HCT116 (cell line): ENCODE results near the gene ARHGEF12. TPM values are rescaled to one million over a fixed set of nuclear protein-coding genes. Genes with fewer than 3 reads are reported as not detected.

Experiments
- ATAC-seq: fragments of 200-7000 bp; cut with Tn5 transposase; 2 replicates; pipeline ENCODE4 v1.9.1; 2020; ENCODE audit warnings: mild to moderate bottlenecking, moderate library complexity
- BruUV-seq: library from RNA; stranded (reverse); fragments of 400-500 nt; replicated peaks from 2 replicates; lab custom pipeline; 2021; lab: Mats Ljungman, UMichigan
- CTCF ChIA-PET: fragments of 300-600 bp; sonication (Branson Sonifier 250); formaldehyde crosslinking; loops from one replicate; lab custom pipeline; 2021; ENCODE audit warnings: antibody characterized with exemption; lab: Charles Lee
- POLR2A ChIA-PET: fragments of 300-600, 350-600 bp; sonication (Branson Sonifier 250); formaldehyde crosslinking; loops from one replicate; lab custom pipeline; 2021; ENCODE audit warnings: antibody characterized with exemption; lab: Charles Lee
- RAD21 ChIA-PET, 2 experiments: fragments of 300-600 bp; sonication (Branson Sonifier 250); formaldehyde crosslinking; loops; one replicate each; lab custom pipeline; 2023; ENCODE audit warnings: low total read pairs in 2 of 2; ENCODE audit not compliant: uncharacterized antibody in 2 of 2, unreplicated experiment in 2 of 2, low non-redundant PET in 1 of 2; lab: Charles Lee
- DNase-seq: peaks from one replicate; pipeline ENCODE4 v3.0.0-alpha.2; 2010; ENCODE audit warnings: low read depth, low spot score
- H2AFZ ChIP-seq: fragments of 200-600 bp; shearing (Covaris generic), sonication (generic); 2 replicates; pipeline ENCODE4 v1.6.1; 2017; ENCODE audit warnings: low read depth, mixed run types, mixed read lengths, antibody characterized with exemption, low read length; ENCODE audit not compliant: poor library complexity, severe bottlenecking
- H3K27ac ChIP-seq: 2 replicates; pipeline ENCODE4 v1.5.1; 2012; ENCODE audit warnings: low read depth, low read length
- H3K27me3 ChIP-seq: fragments of 200-600 bp; sonication (generic); 2 replicates; pipeline ENCODE4 v1.6.1; 2016; ENCODE audit warnings: mixed run types, low read length, mixed read lengths; ENCODE audit not compliant: insufficient read depth
- H3K36me3 ChIP-seq, 2 experiments: fragments of 200-500 bp in 1 of 2; fragments of 200-600 bp in 1 of 2; sonication (Bioruptor generic) in 1 of 2; sonication (generic) in 1 of 2; 2 replicates each; pipeline versions ENCODE4 v1.5.1 to v1.6.1; 2014 to 2016; ENCODE audit warnings: low read length in 2 of 2, inconsistent platforms in 1 of 2, mixed read lengths in 1 of 2, mixed run types in 1 of 2; ENCODE audit not compliant: insufficient read depth in 2 of 2, control insufficient read depth in 1 of 2
- H3K4me1 ChIP-seq, 2 experiments: fragments of 200-600 bp in 1 of 2; sonication (generic) in 1 of 2; 2 replicates each; pipeline versions ENCODE4 v1.5.1 to v1.6.1; 2012 to 2017; ENCODE audit warnings: low read length in 2 of 2, inconsistent platforms in 1 of 2, mild to moderate bottlenecking in 1 of 2, mixed read lengths in 1 of 2, mixed run types in 1 of 2, moderate library complexity in 1 of 2; ENCODE audit not compliant: insufficient read depth in 2 of 2, control insufficient read depth in 1 of 2
- H3K4me2 ChIP-seq: fragments of 200-600 bp; sonication (generic); 2 replicates; pipeline ENCODE4 v1.6.1; 2017; ENCODE audit warnings: mixed run types, low read length, mixed read lengths
- H3K4me3 ChIP-seq, 2 experiments: fragments of 200-600 bp in 1 of 2; sonication (generic) in 1 of 2; replicated peaks in 1 of 2; 2 replicates each; pipeline ENCODE4 v1.5.1; 2011 to 2016; ENCODE audit warnings: low read length in 2 of 2, control low read depth in 1 of 2, low read depth in 1 of 2, mild to moderate bottlenecking in 1 of 2, mixed read lengths in 1 of 2, mixed run types in 1 of 2
- H3K79me2 ChIP-seq: fragments of 200-600 bp; sonication (generic); 2 replicates; pipeline ENCODE4 v1.6.1; 2017; ENCODE audit warnings: mild to moderate bottlenecking, mixed run types, low read length, moderate library complexity, mixed read lengths; ENCODE audit not compliant: insufficient read depth
- H3K9ac ChIP-seq: fragments of 200-600 bp; sonication (generic); 2 replicates; pipeline ENCODE4 v1.6.1; 2016; ENCODE audit warnings: low read length, mixed read lengths
- H3K9me2 ChIP-seq: fragments of 200-600 bp; sonication (generic), shearing (Covaris generic); 2 replicates; pipeline ENCODE4 v1.6.1; 2017; ENCODE audit warnings: mixed run types, mild to moderate bottlenecking, moderate library complexity; ENCODE audit not compliant: insufficient read depth
- H3K9me3 ChIP-seq, 2 experiments: fragments of 200-500 bp in 1 of 2; fragments of 200-600 bp in 1 of 2; sonication (Bioruptor generic) in 1 of 2; sonication (generic) in 1 of 2; 2 replicates each; pipeline ENCODE4 v1.6.1; 2014 to 2017; ENCODE audit warnings: low read length in 2 of 2, mixed read lengths in 2 of 2, inconsistent platforms in 1 of 2, low read depth in 1 of 2, mild to moderate bottlenecking in 1 of 2, mixed run types in 1 of 2, moderate library complexity in 1 of 2; ENCODE audit not compliant: control insufficient read depth in 1 of 2, insufficient read depth in 1 of 2
- H4K20me1 ChIP-seq: fragments of 200-600 bp; sonication (generic), shearing (Covaris generic); 2 replicates; pipeline ENCODE4 v1.6.1; 2017; ENCODE audit warnings: mixed run types, mild to moderate bottlenecking, moderate library complexity; ENCODE audit not compliant: insufficient read depth
- ATF3 ChIP-seq: IDR thresholded peaks from 2 replicates; pipeline ENCODE4 v1.6.1; 2012
- ELF1 ChIP-seq: IDR thresholded peaks from 2 replicates; pipeline ENCODE4 v1.6.1; 2012; ENCODE audit warnings: low read depth, borderline replicate concordance
- EZH2 ChIP-seq: fragments of 200-600 bp; sonication (generic); IDR thresholded peaks from 2 replicates; pipeline ENCODE4 v1.6.1; 2017; ENCODE audit warnings: antibody characterized with exemption, mixed run types
- EZH2phosphoT487 ChIP-seq: fragments of 200-600 bp; IDR thresholded peaks from 2 replicates; pipeline ENCODE4 v1.6.1; 2018; ENCODE audit warnings: antibody characterized with exemption, borderline replicate concordance
- JUND ChIP-seq: IDR thresholded peaks from 2 replicates; pipeline ENCODE4 v1.6.1; 2012
- MAX ChIP-seq: IDR thresholded peaks from 2 replicates; pipeline ENCODE4 v1.6.1; 2012
- RAD21 ChIP-seq: IDR thresholded peaks from 2 replicates; pipeline ENCODE4 v1.6.1; 2012; ENCODE audit warnings: low read depth, mild to moderate bottlenecking
- SP1 ChIP-seq: IDR thresholded peaks from 2 replicates; pipeline ENCODE4 v1.6.1; 2012; ENCODE audit warnings: low read depth
- TCF7L2 ChIP-seq: IDR thresholded peaks from 2 replicates; pipeline ENCODE4 v1.7.0; 2011; ENCODE audit warnings: borderline replicate concordance, inconsistent platforms; ENCODE audit not compliant: insufficient read depth, insufficient read length; ENCODE audit errors: extremely low read depth
- YY1 ChIP-seq: IDR thresholded peaks from 2 replicates; pipeline ENCODE4 v1.6.1; 2011; ENCODE audit warnings: low read length, low read depth, moderate library complexity, mild to moderate bottlenecking; ENCODE audit not compliant: insufficient replicate concordance; ENCODE audit errors: extremely low read depth
- ZBTB33 ChIP-seq: IDR thresholded peaks from 2 replicates; pipeline ENCODE4 v1.6.1; 2011; ENCODE audit warnings: mild to moderate bottlenecking, low read length, moderate library complexity; ENCODE audit not compliant: insufficient replicate concordance; ENCODE audit errors: extremely low read depth
- ZFX ChIP-seq: fragments of 450-650 bp; IDR thresholded peaks from 2 replicates; pipeline ENCODE4 v1.6.1; 2017
- ZNF274 ChIP-seq: fragments of 200-500 bp; sonication (Bioruptor generic); IDR thresholded peaks from 2 replicates; pipeline ENCODE4 v1.6.1; 2014; ENCODE audit warnings: mild to moderate bottlenecking, low read depth, low read length, inconsistent platforms
- intact Hi-C: fragments of 100-400 bp; cut with micrococcal nuclease; formaldehyde crosslinking; loops from 2 replicates; pipeline ENCODE4 v1.10.0; 2022
- total RNA-seq: library from RNA; stranded (reverse); gene quantifications from one replicate; pipeline ENCODE4 v1.2.1, GENCODE V29; 2021; ENCODE audit not compliant: unreplicated experiment

Gene ARHGEF12
- total RNA-seq, 1 experiment from 2014 or later = 81.4 TPM

- Histone ChIP-seq H3K9ac (no peak overlapping the region), H3K4me2 (no peak overlapping the region), H3K4me3 (no peak overlapping the region), H3K36me3 (no peaks in the 10 kb centered on the region), H4K20me1 (no peaks in the 10 kb centered on the region), H3K27me3 (no peaks in the 10 kb centered on the region), H2AFZ (no peak overlapping the region), H3K9me2 (no peaks in the 10 kb centered on the region), H3K27ac (no peak overlapping the region), H3K4me1 (peaks cover 13 to 15% of the 10 kb centered on the region in 2 experiments), H3K79me2 (no peaks in the 10 kb centered on the region), H3K9me3 (peaks cover 0 to 5% of the 10 kb centered on the region in 2 experiments; a peak in 1 of 4 replicates)
- DNase-seq (no peak), ATAC-seq (no peak)
- intact Hi-C loops = no loop called here
- ChIA-PET RAD21 (interaction anchor here in 1 of 2 experiments (0.5 kb wide), 1 partner anchor 414 kb away, joined by 3 read pairs; no protein-coding TSS in a partner anchor), CTCF (interaction anchor here (1.3 kb wide), 1 partner anchor 9 kb away, joined by 3 read pairs; no protein-coding TSS in a partner anchor), POLR2A (no interaction called here)
- TF ChIP-seq ATF3 = no peak
- no peak for TF ChIP-seq ZFX
- TF ChIP-seq YY1 = no peak
- no peak for TF ChIP-seq ZBTB33
- no peak for TF ChIP-seq ELF1
- TF ChIP-seq ZNF274 = no peak
- no peak for TF ChIP-seq EZH2
- TF ChIP-seq MAX = no peak
- TF ChIP-seq TCF7L2 = no peak
- TF ChIP-seq JUND = no peak
- no peak for TF ChIP-seq RAD21
- TF ChIP-seq SP1 = no peak
- no peak for TF ChIP-seq EZH2phosphoT487
- BruUV-seq = no TSS peak
Observed at GRCh38 chr11:120538707-120539106, 202.5 kb downstream of the ARHGEF12 start.

Other genes starting within 250 kb of the ARHGEF12 start
- gene TRIM29, start 198.3 kb upstream of the ARHGEF12 start, total RNA-seq = 0.54 TPM
- 32.3 TPM for gene OAF, start 125.4 kb upstream of the ARHGEF12 start, total RNA-seq
- gene POU2F3, start 96.3 kb upstream of the ARHGEF12 start, total RNA-seq = 0.15 TPM
- gene TLCD5, start 11.1 kb upstream of the ARHGEF12 start, total RNA-seq = 9.1 TPM
- gene GRIK4, start 175.3 kb downstream of the ARHGEF12 start, total RNA-seq = 0.52 TPM